Measurements from ENCODE around the gene STK17B. TPM values are rescaled to one million over a fixed set of nuclear protein-coding genes. Genes with fewer than 3 reads are reported as not detected.
A peak's percentile ranks its signal among the peaks of the same experiment; 100 is the strongest.

The STK17B gene
- total and polyA plus RNA-seq, 9 of the 15 experiments (the other 6 are each of a cell fraction or from before 2014, with no cell fraction given) = 2.3 to 17.7 (median 8.5) TPM

- TF ChIP-seq MAFK (IDR thresholded peaks at IDR 0.05; ENCODE audit: low read length) (no peak), CC2D1A (IDR thresholded peaks at IDR 0.05) (peak; percentile 42; the same call in 1 of the 2 replicates), JUN (IDR thresholded peaks at IDR 0.05; ENCODE audit: borderline replicate concordance, low read depth, low read length) (no peak), JUN (CRISPR knock-in tag; IDR thresholded peaks at IDR 0.05; ENCODE audit: borderline replicate concordance) (no peak), BCOR (IDR thresholded peaks at IDR 0.05) (peak; percentile 26; the same call in 1 of the 2 replicates), ELF4 (CRISPR knock-in tag; IDR thresholded peaks at IDR 0.05) (no peak), STAT5A (IDR thresholded peaks at IDR 0.05; ENCODE audit: borderline replicate concordance, low read length) (peak; percentile 74), ARNT (IDR thresholded peaks at IDR 0.05) (0 out of 4 replicates have a peak, but pooled peaks of 1 of the 2 experiments have one; percentile 34), SMAD1 (IDR thresholded peaks at IDR 0.05; ENCODE audit: low read depth, low read length, partially characterized antibody) (no peak), SOX6 (IDR thresholded peaks at IDR 0.05) (peak; percentile 75), KDM1A (IDR thresholded peaks at IDR 0.05) (peak in 1 of 2 experiments; percentile 54; a peak in 2 of 4 replicates), MXI1 (IDR thresholded peaks at IDR 0.05; ENCODE audit: low read depth, low read length) (no peak), BMI1 (IDR thresholded peaks at IDR 0.05; ENCODE audit: low read length) (no peak), FOS (IDR thresholded peaks at IDR 0.05; ENCODE audit: extremely low read depth, insufficient read length) (no peak), NFRKB (IDR thresholded peaks at IDR 0.05; ENCODE audit: low read depth) (no peak), BRCA1 (IDR thresholded peaks at IDR 0.05) (no peak), BRCA1 (CRISPR knock-in tag; IDR thresholded peaks at IDR 0.05) (no peak), ZC3H8 (IDR thresholded peaks at IDR 0.05) (no peak), LARP7 (IDR thresholded peaks at IDR 0.05) (no peak), THRAP3 (IDR thresholded peaks at IDR 0.05; ENCODE audit: borderline replicate concordance) (no peak), ZNF830 (CRISPR knock-in tag; IDR thresholded peaks at IDR 0.05) (no peak), FOXJ3 (CRISPR knock-in tag; IDR thresholded peaks at IDR 0.05) (no peak), HMBOX1 (IDR thresholded peaks at IDR 0.05) (no peak), GABPB2 (CRISPR knock-in tag; conservative IDR thresholded peaks at IDR 0.05) (no peak), NRF1 (conservative IDR thresholded peaks at IDR 0.05 in 1 of 2, IDR thresholded peaks at IDR 0.05 in 1 of 2) (no peak), ZNF644 (tag; IDR thresholded peaks at IDR 0.05; ENCODE audit: low read depth) (no peak), NONO (IDR thresholded peaks at IDR 0.05; ENCODE audit: low read depth in 2 of 2, low read length in 1 of 2) (no peak), ZBTB7A (IDR thresholded peaks at IDR 0.05; ENCODE audit: borderline replicate concordance, control insufficient read depth, low read depth, low read length) (no peak), GMEB1 (CRISPR knock-in tag; IDR thresholded peaks at IDR 0.05) (no peak), DIDO1 (tag; IDR thresholded peaks at IDR 0.05; ENCODE audit: low read depth) (no peak), ZKSCAN1 (IDR thresholded peaks at IDR 0.05; ENCODE audit: low read depth, low read length) (no peak), CBX5 (IDR thresholded peaks at IDR 0.05; ENCODE audit: borderline replicate concordance, low read depth) (no peak)
These were observed 47.6 kb downstream of the STK17B start (continued) for GRCh38 chr2:196123679-196124373.
